ENCODE results near the gene PIK3R5. TPM values are rescaled to one million over a fixed set of nuclear protein-coding genes. Genes with fewer than 3 reads are reported as not detected.
"Not testable (repeated sequence)": the region's sequence is repeated elsewhere in the genome, so short reads cannot be mapped to it uniquely, and the experiment has no call there.

Gene PIK3R5
- total RNA-seq, 1 donor from 2014 or later: 0.30 TPM

DNA sequence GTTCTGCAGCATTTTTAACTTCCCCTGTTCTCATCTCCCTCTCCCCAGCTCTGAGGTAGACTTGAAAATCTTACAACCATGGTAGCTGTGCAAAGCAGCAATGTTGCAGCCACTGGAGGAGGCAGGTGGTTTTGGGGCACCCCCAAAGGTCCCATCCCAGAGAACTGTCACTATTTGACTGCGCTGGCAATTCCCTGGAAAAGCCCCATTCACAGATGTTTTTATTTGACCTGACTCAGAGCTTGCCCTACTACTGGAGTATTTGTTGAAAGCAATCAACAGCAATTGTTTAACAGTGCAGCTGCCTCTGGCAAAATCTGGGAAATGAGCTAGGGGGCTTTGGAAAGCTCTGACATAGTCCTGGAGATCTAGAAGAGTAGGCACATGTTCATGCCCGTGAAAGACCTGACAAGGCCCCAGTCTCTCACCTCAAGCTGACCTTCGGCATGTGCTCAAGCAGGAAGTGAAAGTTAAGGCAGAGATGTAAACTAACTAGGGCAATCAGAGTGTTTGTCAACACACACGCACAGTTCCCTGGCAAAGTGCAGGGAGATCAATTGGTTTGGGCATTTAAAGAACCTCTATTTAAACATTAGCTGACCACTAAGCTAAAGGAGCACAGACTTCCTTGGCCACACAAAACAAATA lies 19.7 kb upstream of the PIK3R5 start:
- no peak overlapping the region for H2AFZ ChIP-seq (ENCODE audit: low read depth, low read length)
- H3K79me2 ChIP-seq (ENCODE audit: insufficient read depth, low read length): no peaks in the 10 kb centered on the region
- FAIRE-seq (no peak), DNase-seq (ENCODE audit: low read depth) (no peak)
- Mint-ChIP-seq H3K4me3 (ENCODE audit: unreplicated experiment) (no peak overlapping the region), H3K27ac (ENCODE audit: unreplicated experiment) (no peak overlapping the region), H3K4me1 (ENCODE audit: low read depth, unreplicated experiment) (no peaks in the 10 kb centered on the region), H3K27me3 (ENCODE audit: low read depth, unreplicated experiment) (no peaks in the 10 kb centered on the region), H3K9me3 (ENCODE audit: unreplicated experiment) (no peaks in the 10 kb centered on the region), H3K36me3 (ENCODE audit: low read depth, unreplicated experiment) (no peaks in the 10 kb centered on the region)
- H3K4me2 ChIP-seq (ENCODE audit: low read length): no peak overlapping the region
- H3K4me3 ChIP-seq (ENCODE audit: insufficient read depth, low read depth, low read length): no peak overlapping the region
- no peaks in the 10 kb centered on the region for H3K4me1 ChIP-seq (ENCODE audit: insufficient read depth, low read length)
- no peaks in the 10 kb centered on the region for H3K27me3 ChIP-seq (ENCODE audit: insufficient read depth, low read length)
- H3K36me3 ChIP-seq (ENCODE audit: insufficient read depth, low read length): no peaks in the 10 kb centered on the region
- TF ChIP-seq, protein P1, sequence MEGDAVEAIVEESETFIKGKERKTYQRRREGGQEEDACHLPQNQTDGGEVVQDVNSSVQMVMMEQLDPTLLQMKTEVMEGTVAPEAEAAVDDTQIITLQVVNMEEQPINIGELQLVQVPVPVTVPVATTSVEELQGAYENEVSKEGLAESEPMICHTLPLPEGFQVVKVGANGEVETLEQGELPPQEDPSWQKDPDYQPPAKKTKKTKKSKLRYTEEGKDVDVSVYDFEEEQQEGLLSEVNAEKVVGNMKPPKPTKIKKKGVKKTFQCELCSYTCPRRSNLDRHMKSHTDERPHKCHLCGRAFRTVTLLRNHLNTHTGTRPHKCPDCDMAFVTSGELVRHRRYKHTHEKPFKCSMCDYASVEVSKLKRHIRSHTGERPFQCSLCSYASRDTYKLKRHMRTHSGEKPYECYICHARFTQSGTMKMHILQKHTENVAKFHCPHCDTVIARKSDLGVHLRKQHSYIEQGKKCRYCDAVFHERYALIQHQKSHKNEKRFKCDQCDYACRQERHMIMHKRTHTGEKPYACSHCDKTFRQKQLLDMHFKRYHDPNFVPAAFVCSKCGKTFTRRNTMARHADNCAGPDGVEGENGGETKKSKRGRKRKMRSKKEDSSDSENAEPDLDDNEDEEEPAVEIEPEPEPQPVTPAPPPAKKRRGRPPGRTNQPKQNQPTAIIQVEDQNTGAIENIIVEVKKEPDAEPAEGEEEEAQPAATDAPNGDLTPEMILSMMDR (IDR thresholded peaks at IDR 0.05; ENCODE audit: insufficient read depth, low read depth, low read length): no peak
- TF ChIP-seq EZH2 (IDR thresholded peaks at IDR 0.05; ENCODE audit: insufficient read depth, low read length): no peak
- H4K20me1 ChIP-seq (ENCODE audit: insufficient read depth, low read length): no peaks in the 10 kb centered on the region
- H3K9ac ChIP-seq (ENCODE audit: low read length): no peak overlapping the region
- H3K9me3 ChIP-seq (ENCODE audit: insufficient read depth, low read depth, low read length): no peaks in the 10 kb centered on the region
- no peak overlapping the region for H3K27ac ChIP-seq (ENCODE audit: low read depth, low read length)

DNA sequence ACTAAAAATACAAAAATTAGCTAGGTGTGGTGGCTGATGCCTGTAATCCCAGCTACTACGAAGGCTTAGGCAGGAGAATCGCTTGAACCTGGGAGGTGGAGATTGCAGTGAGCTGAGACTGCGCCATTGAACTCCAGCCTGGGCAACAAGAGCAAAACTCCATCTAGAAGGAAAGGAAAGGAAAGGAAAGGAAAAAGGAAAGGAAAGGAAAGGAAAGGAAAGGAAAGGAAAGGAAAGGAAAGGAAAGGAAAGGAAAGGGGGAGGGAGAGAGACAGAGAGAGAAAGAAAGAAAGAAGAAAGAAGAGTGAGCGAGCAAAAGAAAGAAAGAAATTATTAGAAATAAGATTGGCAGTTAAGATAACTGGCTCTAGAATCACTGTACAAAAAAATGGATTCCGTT lies 18.7 kb upstream of the PIK3R5 start:
- not testable (repeated sequence) for H3K27ac Mint-ChIP-seq (ENCODE audit: unreplicated experiment); H3K4me3 ChIP-seq (ENCODE audit: insufficient read depth, low read depth, low read length); DNase-seq (ENCODE audit: low read depth); H3K4me1 ChIP-seq (ENCODE audit: insufficient read depth, low read length); H3K36me3 Mint-ChIP-seq (ENCODE audit: low read depth, unreplicated experiment); H3K4me2 ChIP-seq (ENCODE audit: low read length); H3K9ac ChIP-seq (ENCODE audit: low read length); H3K4me1 Mint-ChIP-seq (ENCODE audit: low read depth, unreplicated experiment); H3K79me2 ChIP-seq (ENCODE audit: insufficient read depth, low read length); H3K9me3 Mint-ChIP-seq (ENCODE audit: unreplicated experiment); H3K4me3 Mint-ChIP-seq (ENCODE audit: unreplicated experiment); H4K20me1 ChIP-seq (ENCODE audit: insufficient read depth, low read length); H3K27me3 Mint-ChIP-seq (ENCODE audit: low read depth, unreplicated experiment); H2AFZ ChIP-seq (ENCODE audit: low read depth, low read length); H3K9me3 ChIP-seq (ENCODE audit: insufficient read depth, low read depth, low read length); H3K36me3 ChIP-seq (ENCODE audit: insufficient read depth, low read length); H3K27ac ChIP-seq (ENCODE audit: low read depth, low read length); FAIRE-seq; H3K27me3 ChIP-seq (ENCODE audit: insufficient read depth, low read length)

DNA sequence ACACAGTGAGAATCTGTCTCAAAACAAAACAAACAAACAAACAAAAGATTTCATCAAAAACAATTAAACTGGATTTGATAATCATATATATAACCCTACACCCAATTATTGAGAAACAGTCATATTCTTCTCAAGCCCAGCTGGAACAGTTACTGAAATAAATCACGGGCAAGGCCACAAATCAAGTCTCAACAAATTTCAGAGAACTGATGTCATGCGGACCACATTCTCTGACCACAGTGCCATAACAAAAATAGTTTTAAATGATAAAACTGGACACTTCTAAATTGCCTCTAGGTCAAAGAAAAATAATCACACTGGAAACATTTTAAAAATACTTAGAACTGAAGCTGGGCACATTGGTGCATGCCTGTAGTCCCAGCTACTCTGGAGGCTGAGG lies 15.9 kb upstream of the PIK3R5 start:
- Histone ChIP-seq H3K27ac (ENCODE audit: low read depth, low read length) (no peak overlapping the region), H3K9ac (ENCODE audit: low read length) (no peak overlapping the region), H3K4me1 (ENCODE audit: insufficient read depth, low read length) (no peaks in the 10 kb centered on the region), H4K20me1 (ENCODE audit: insufficient read depth, low read length) (no peaks in the 10 kb centered on the region), H3K4me3 (ENCODE audit: insufficient read depth, low read depth, low read length) (no peak overlapping the region), H3K27me3 (ENCODE audit: insufficient read depth, low read length) (no peaks in the 10 kb centered on the region), H3K4me2 (ENCODE audit: low read length) (no peak overlapping the region), H3K36me3 (ENCODE audit: insufficient read depth, low read length) (no peaks in the 10 kb centered on the region), H3K79me2 (ENCODE audit: insufficient read depth, low read length) (no peaks in the 10 kb centered on the region), H3K9me3 (ENCODE audit: insufficient read depth, low read depth, low read length) (no peaks in the 10 kb centered on the region), H2AFZ (ENCODE audit: low read depth, low read length) (no peak overlapping the region)
- Mint-ChIP-seq H3K36me3 (ENCODE audit: low read depth, unreplicated experiment) (no peaks in the 10 kb centered on the region), H3K27me3 (ENCODE audit: low read depth, unreplicated experiment) (no peaks in the 10 kb centered on the region), H3K27ac (ENCODE audit: unreplicated experiment) (no peak overlapping the region), H3K4me3 (ENCODE audit: unreplicated experiment) (no peak overlapping the region), H3K4me1 (ENCODE audit: low read depth, unreplicated experiment) (no peaks in the 10 kb centered on the region), H3K9me3 (ENCODE audit: unreplicated experiment) (no peaks in the 10 kb centered on the region)
- TF ChIP-seq, protein P1 (IDR thresholded peaks at IDR 0.05; ENCODE audit: insufficient read depth, low read depth, low read length): no peak
- no peak for TF ChIP-seq EZH2 (IDR thresholded peaks at IDR 0.05; ENCODE audit: insufficient read depth, low read length)
- FAIRE-seq (no peak), DNase-seq (ENCODE audit: low read depth) (peak; percentile 37)

All from astrocyte (in vitro differentiated cells and primary cell).